Umbilical cord (tissue), 2 donors: ENCODE measurements around the gene TLR5. TPM values are rescaled to one million over a fixed set of nuclear protein-coding genes. Genes with fewer than 3 reads are reported as not detected.
"Not testable (repeated sequence)": the region's sequence is repeated elsewhere in the genome, so short reads cannot be mapped to it uniquely, and the experiment has no call there.

Experiments used
- DNase-seq: peaks from one replicate; pipeline ENCODE4 v3.0.0-alpha.2; 2015; ENCODE audit warnings: low spot score
- total RNA-seq: library from RNA; depleted of rRNA; stranded (reverse); fragments of >200 nt; gene quantifications from one replicate; pipeline ENCODE4 v1.2.3, GENCODE V29; 2014; ENCODE audit warnings: low replicate concordance; ENCODE audit not compliant: insufficient read depth

The TLR5 gene, protein sequence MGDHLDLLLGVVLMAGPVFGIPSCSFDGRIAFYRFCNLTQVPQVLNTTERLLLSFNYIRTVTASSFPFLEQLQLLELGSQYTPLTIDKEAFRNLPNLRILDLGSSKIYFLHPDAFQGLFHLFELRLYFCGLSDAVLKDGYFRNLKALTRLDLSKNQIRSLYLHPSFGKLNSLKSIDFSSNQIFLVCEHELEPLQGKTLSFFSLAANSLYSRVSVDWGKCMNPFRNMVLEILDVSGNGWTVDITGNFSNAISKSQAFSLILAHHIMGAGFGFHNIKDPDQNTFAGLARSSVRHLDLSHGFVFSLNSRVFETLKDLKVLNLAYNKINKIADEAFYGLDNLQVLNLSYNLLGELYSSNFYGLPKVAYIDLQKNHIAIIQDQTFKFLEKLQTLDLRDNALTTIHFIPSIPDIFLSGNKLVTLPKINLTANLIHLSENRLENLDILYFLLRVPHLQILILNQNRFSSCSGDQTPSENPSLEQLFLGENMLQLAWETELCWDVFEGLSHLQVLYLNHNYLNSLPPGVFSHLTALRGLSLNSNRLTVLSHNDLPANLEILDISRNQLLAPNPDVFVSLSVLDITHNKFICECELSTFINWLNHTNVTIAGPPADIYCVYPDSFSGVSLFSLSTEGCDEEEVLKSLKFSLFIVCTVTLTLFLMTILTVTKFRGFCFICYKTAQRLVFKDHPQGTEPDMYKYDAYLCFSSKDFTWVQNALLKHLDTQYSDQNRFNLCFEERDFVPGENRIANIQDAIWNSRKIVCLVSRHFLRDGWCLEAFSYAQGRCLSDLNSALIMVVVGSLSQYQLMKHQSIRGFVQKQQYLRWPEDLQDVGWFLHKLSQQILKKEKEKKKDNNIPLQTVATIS
- 23.8 TPM for total RNA-seq

GRCh38 chr1:223142795-223143536 lies at the start of gene TLR5:
Gene TLR5 (minus strand): TSS chr1:223143248. CDS start chr1:223113031, 30,217 bp downstream.
- DNase-seq, result peak; percentile 78

GRCh38 chr1:223189903-223190724 lies 47.1 kb upstream of the TLR5 start:
- no peak for DNase-seq

GRCh38 chr1:223189525-223189902 lies 46.5 kb upstream of the TLR5 start:
- no peak for DNase-seq

GRCh38 chr1:223188618-223189356 lies 45.7 kb upstream of the TLR5 start:
- no peak for DNase-seq

DNA sequence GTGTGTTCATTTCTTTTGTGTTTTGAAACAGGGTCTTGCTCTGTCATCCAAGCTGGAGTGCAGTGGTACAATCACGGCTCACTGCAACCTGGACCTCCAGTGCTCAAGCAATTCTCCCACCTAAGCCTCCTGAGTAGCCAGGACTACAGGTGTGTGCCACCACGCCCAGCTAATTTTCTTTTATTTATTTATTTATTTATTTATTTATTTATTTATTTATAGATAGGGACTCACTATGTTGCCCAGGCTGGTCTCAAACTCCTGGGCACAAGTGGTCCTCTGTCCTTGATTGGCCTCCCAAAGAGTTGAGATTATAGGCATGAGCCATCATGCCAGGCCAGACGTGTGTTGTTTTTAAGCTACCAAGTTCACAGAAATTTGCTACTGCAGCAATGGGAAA lies 43.8 kb upstream of the TLR5 start:
- DNase-seq, result no peak

DNA sequence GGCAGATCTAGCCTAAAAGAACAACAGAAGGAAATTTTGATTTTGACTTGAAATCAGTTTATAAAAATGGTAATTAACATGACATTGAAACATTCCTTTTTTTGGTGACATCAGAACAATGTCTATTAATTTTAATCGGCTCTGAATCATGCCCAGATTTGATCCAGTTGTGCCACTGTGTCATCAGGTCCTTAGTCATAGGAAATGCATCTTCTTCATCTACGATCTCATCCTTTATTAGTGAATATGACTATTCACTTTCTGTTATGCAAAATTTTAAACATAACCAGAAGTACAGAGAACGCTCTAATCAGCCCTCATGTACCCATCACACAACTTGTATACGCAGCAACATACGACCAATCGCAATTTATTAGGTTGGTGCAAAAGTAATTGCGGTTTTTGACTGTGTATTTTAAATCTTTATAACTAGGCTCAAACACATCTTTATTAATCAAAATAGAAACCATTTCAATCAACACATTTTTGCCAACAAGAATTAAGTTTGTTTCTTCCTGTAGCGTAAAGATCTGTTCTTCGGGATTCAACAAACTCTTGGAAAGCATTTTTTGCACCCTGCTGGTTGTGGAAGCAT lies 40.3 kb upstream of the TLR5 start:
- DNase-seq, result no peak

- peak; percentile 75 for DNase-seq
These were observed 37.8 kb upstream of the TLR5 start for GRCh38 chr1:223180731-223181321.

GRCh38 chr1:223179786-223180185 lies 36.7 kb upstream of the TLR5 start:
- DNase-seq, result no peak

DNA sequence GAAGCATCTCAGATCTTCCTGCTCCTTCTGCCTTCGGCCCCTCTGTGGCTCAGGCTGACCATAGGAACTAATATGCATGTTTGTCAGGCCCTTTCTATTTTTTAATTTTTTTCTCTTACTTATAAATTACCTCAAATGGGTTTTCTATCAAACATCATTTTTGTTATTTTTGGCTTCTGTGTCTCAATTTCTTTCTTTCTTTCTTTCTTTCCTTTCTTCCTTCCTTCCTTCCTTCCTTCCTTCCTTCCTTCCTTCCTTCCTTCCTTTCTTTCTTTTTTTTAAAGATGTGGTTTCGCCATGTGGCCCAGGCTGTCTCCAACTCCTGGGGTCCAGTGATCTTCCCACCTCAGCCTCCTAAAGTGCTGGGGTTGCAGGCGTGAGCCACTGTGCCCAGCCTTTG lies 36.2 kb upstream of the TLR5 start:
- no peak for DNase-seq

- peak; percentile 56 for DNase-seq
These were observed 34.6 kb upstream of the TLR5 start for GRCh38 chr1:223177681-223178080.

DNA sequence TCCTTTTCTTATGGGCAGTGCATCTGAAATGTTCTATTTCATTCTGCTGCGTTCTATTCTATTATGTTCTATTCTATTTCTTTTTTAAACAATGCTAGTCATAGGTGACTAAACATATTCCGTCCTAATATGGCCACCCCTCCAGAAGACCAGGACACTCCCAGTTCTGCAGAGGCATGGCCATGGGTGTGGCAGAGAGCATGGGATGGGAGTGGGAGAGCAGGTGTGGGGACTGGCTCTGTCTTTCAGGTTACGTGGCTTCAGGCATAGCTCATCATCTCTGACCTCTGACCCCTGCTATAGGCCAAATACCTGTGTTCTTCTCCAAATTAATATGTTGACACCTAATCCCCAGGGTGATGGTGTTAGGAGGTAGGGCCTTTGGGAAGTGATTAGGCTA lies 33.4 kb upstream of the TLR5 start:
- no peak for DNase-seq

- DNase-seq, result peak; percentile 34
These were observed 32.6 kb upstream of the TLR5 start for GRCh38 chr1:223175633-223176032.

- DNase-seq, result no peak
These were observed 32.0 kb upstream of the TLR5 start for GRCh38 chr1:223175032-223175431.

DNA sequence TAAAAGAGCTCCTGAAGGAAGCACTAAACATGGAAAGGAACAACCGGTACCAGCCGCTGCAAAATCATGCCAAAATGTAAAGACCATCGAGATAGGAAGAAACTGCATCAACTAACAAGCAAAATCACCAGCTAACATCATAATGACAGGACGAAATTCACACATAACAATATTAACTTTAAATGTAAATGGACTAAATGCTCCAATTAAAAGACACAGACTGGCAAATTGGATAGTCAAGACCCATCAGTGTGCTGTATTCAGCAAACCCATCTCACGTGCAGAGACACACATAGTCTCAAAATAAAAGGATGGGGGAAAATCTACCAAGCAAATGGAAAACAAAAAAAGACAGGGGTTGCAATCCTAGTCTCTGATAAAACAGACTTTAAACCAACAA lies 26.4 kb upstream of the TLR5 start:
- DNase-seq, result not testable (repeated sequence)

- DNase-seq, result no peak
These were observed 18.3 kb upstream of the TLR5 start for GRCh38 chr1:223161321-223161720.

DNA sequence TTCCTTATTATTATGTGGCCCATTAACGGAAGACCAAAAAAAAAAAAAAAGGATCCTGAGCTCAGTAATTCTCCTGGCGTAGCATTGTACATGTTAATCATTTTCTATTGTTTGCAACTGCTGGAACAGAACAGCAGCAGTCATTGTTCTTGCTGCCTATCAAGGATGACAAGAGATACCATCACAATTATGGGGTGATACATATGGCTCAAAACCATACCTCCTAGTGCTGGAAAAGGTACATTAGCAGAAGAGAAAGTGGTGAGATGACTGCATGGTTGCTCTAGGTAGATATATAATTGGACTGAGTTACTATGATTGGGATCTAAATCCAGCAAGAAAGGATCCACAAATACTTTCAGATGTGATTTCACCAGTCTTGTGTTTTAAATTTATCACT lies 13.3 kb upstream of the TLR5 start:
- no peak for DNase-seq

- no peak for DNase-seq
These were observed 12.1 kb upstream of the TLR5 start for GRCh38 chr1:223155153-223155552.

DNA sequence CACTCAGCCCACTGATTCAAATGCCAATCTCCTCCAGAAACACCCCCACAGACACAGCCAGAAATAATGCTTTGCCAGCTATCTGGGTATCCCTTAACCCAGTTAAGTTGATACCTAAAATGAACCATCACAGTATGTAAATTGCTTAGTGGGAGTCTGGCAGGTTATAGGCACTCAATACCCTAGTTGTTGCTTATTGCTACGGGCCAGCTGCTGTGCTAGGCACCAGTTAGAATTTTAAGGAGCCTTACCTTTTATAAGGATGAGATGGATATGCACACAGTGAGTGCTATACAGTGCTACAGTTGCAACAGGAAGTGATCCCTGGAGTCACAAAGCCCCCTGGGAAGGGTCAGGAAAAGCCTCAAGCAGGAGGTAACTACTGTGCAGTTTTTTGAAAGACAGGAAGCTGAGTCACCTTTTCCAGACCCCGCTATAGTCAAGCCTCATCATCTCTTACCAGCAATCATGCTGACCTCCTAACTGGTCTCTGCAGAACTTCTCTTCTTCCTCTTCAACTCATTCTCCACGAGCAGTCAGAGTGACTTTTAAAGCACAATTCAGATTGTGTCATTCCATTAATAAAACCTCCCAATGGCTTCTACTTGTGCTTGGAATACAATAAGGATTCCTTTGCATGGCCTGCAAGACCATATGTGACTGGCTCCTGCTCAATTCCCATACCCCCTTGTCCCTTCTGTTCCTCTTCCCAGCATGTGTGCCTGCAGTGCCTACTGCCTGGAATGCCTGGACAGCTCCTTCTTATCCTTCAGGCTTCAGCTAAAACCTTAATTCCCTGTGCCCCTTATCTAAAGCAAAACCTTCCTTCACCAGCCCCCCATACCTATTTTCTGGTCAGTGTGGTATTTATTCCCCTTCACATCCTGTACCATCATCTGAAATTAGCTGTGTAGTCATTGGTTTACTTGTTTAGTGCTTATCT lies 10.4 kb upstream of the TLR5 start:
- no peak for DNase-seq
